T-helper 9 cell (primary cell): ENCODE data around the gene PIP4K2B.
"Not testable (repeated sequence)": the region's sequence is repeated elsewhere in the genome, so short reads cannot be mapped to it uniquely, and the experiment has no call there.

Source experiments
- DNase-seq: peaks from one replicate; pipeline ENCODE4 v3.0.0-alpha.2; 2020

PIP4K2B gene

GRCh38 chr17:38728290-38728831 is 71.0 kb downstream of the PIP4K2B start:
- peak; percentile 56 for DNase-seq

GRCh38 chr17:38727736-38728135 is 71.6 kb downstream of the PIP4K2B start:
- DNase-seq: no peak

GRCh38 chr17:38726145-38726544 is 73.2 kb downstream of the PIP4K2B start:
- not testable (repeated sequence) for DNase-seq

DNA sequence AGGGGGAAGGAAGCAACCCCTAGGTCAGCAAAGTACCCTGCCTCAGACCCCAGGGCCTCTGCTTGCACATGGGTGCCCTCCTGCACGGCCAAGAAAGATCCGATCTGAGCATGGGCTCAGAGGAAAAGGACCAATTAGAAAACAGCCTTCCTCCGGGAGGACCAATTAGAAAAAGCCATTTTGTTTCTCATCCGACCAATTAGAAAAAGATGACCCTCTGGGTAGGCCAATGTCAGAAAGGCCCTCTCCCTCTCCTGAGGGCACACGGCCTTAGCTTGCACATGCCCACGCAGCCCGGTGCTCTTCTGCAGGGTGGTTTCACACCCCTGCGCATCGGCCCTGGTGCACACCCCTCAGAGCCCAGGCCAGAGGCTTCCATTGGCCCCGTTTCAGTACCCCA is 74.3 kb downstream of the PIP4K2B start:
- DNase-seq: no peak

DNA sequence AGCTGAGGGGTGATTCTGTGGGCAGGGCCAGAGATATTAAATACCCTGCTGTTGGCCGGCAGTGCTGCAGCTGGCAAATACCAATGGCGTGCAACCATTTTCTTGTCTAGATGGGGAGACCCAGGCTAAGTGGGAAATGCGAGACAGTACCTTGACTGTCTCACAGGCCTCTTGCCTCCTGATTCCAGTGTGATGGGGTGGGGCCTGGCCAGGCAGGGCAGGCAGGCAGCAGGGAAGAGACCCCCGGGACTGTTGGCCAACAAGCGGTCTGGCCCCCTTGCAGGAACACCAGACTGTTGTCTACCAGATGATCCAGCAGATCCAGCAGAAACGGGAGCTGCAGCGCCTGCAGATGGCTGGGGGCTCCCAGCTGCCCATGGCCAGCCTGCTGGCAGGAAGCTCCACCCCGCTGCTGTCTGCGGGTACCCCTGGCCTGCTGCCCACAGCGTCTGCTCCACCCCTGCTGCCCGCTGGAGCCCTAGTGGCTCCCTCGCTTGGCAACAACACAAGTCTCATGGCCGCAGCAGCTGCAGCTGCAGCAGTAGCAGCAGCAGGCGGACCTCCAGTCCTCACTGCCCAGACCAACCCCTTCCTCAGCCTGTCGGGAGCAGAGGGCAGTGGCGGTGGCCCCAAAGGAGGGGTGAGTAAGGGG is 74.9 kb downstream of the PIP4K2B start:
- no peak for DNase-seq

DNA sequence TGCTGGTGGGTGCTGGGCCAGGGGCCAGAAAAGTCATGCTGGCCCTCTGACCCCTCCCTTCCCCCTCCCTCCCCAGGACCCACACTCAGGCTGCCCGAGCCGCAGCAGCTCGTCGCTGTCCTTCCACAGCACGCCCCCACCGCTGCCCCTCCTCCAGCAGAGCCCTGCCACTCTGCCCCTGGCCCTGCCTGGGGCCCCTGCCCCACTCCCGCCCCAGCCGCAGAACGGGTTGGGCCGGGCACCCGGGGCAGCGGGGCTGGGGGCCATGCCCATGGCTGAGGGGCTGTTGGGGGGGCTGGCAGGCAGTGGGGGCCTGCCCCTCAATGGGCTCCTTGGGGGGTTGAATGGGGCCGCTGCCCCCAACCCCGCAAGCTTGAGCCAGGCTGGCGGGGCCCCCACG is 77.6 kb downstream of the PIP4K2B start:
- no peak for DNase-seq

GRCh38 chr17:38720941-38721340 is 78.4 kb downstream of the PIP4K2B start:
- no peak for DNase-seq

GRCh38 chr17:38719943-38720641 is 79.3 kb downstream of the PIP4K2B start:
- no peak for DNase-seq

GRCh38 chr17:38719289-38719942 is 79.9 kb downstream of the PIP4K2B start:
- no peak for DNase-seq

DNA sequence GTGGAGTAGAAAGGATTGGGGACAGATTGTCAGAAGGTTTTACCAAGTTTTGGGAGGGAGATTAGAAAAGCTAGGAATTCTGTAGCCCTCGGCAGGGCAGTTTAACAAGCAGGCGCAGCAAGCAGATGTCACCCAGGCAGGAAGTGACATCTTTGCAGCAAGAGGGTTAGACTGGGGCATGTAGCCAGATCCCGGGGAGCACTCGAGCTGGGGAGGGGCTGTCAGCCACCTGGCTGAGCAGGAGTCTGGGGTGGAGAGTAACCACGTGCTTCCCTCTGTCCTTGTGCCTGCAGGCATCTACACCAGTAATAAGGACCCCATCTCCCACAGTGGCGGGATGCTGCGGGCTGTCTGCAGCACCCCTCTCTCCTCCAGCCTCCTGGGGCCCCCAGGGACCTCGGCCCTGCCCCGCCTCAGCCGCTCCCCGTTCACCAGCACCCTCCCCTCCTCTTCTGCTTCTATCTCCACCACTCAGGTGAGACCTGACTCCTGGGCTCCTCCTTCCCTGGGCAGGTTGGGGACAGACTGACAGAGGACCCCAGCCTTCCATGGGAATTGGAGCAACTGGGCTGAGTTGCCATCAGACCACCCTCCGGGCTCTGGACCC is 82.1 kb downstream of the PIP4K2B start:
- no peak for DNase-seq

GRCh38 chr17:38716368-38717005 is 82.9 kb downstream of the PIP4K2B start:
- no peak for DNase-seq
